ENCODE measurements around the gene NTMT1.

NTMT1 gene

GRCh38 chr9:129678844-129679243 lies 52.9 kb downstream of the NTMT1 start:
- no peak for DNase-seq (ENCODE audit: low spot score)

- DNase-seq (ENCODE audit: low spot score), result no peak
Observed at GRCh38 chr9:129679537-129679936, 53.6 kb downstream of the NTMT1 start.

- DNase-seq (ENCODE audit: low spot score), result no peak
Observed at GRCh38 chr9:129681924-129682323, 56.0 kb downstream of the NTMT1 start.

GRCh38 chr9:129682381-129682780 lies 56.4 kb downstream of the NTMT1 start:
- no peak for DNase-seq (ENCODE audit: low spot score)

DNA sequence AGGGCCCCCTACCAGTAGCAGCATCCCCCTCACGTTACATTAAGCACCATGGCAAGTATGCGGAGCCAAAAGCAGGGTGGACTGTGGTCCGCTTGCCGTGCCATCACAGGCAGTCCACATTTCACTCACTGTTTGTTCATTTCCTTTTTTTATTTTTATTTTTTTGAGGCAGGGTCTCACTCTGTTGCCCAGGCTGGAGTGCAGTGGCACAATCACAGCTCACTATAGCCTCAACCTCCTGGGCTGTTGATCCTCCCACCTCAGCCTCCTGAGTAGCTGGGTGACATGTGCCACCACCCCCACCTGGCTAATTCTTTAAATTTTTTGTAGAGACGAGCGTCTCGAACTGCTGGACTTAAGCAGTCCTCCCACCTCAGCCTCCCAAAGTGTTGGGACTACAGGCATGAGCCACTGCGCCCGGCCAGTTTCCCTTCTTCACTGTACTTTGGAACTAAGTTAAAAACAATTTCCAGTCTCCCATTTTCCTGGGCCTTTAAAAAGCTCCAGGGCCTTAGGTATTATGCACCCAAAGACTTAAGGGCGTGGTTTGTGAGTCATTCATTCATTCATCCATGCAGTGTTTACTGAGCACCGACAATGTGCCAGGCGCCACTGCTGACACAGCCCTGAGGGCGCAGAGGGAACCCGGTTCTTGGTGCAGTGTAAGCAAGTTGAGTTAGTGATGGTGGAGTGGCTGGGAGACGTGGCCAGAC lies 59.4 kb downstream of the NTMT1 start:
- no peak for DNase-seq (ENCODE audit: low spot score)

Data from AG08395 (cell line).